GM08714 (cell line): Measurements from ENCODE around the gene FADS2.

Source experiments
- H3K4me3 ChIP-seq: fragments of 200-500 bp; sonication (Bioruptor generic); 2 replicates; pipeline ENCODE4 v1.5.1; 2014; ENCODE audit warnings: mild to moderate bottlenecking, low read length, inconsistent platforms
- ZNF274 ChIP-seq: IDR thresholded peaks from 2 replicates; pipeline ENCODE4 v1.6.1; 2012; ENCODE audit warnings: mild to moderate bottlenecking, low read depth, low read length

Gene FADS2

GRCh38 chr11:61791737-61792309 is 36.3 kb upstream of the FADS2 start:
- no peak for TF ChIP-seq ZNF274
- peak overlapping the region; percentile 97 for H3K4me3 ChIP-seq

- H3K4me3 ChIP-seq, result peak within 1 kb of the TSS; percentile 97
- TF ChIP-seq ZNF274, result no peak
Measured at GRCh38 chr11:61792310-61793082, 35.6 kb upstream of the FADS2 start, which contains the start of the genes FEN1 and TMEM258. Gene FEN1 (plus strand): TSS chr11:61792911. CDS start chr11:61795362, 2,451 bp downstream. Gene TMEM258 (minus strand): TSS chr11:61792599. CDS start chr11:61792558, 41 bp downstream.

- TF ChIP-seq ZNF274, result no peak
- peak overlapping the region; percentile 97 for H3K4me3 ChIP-seq
Measured at GRCh38 chr11:61793083-61793828, 34.8 kb upstream of the FADS2 start.

GRCh38 chr11:61793829-61794204 is 34.3 kb upstream of the FADS2 start:
- no peak for TF ChIP-seq ZNF274
- H3K4me3 ChIP-seq, result peak overlapping the region; percentile 97

- TF ChIP-seq ZNF274, result no peak
- H3K4me3 ChIP-seq, result no peak overlapping the region; the same call in 1 of the 2 replicates
Measured at GRCh38 chr11:61794579-61794978, 33.5 kb upstream of the FADS2 start.

GRCh38 chr11:61795459-61795858 is 32.6 kb upstream of the FADS2 start:
- no peak overlapping the region for H3K4me3 ChIP-seq
- no peak for TF ChIP-seq ZNF274

GRCh38 chr11:61795876-61796526 is 32.1 kb upstream of the FADS2 start:
- H3K4me3 ChIP-seq, result no peak overlapping the region
- TF ChIP-seq ZNF274, result no peak

- no peak for TF ChIP-seq ZNF274
- no peak overlapping the region for H3K4me3 ChIP-seq
Measured at GRCh38 chr11:61797263-61797944, 30.7 kb upstream of the FADS2 start.

GRCh38 chr11:61799665-61800284 is 28.3 kb upstream of the FADS2 start:
- no peak overlapping the region for H3K4me3 ChIP-seq
- no peak for TF ChIP-seq ZNF274

- no peak overlapping the region for H3K4me3 ChIP-seq
- TF ChIP-seq ZNF274, result no peak
Measured at GRCh38 chr11:61800331-61801281, 27.5 kb upstream of the FADS2 start.

- no peak for TF ChIP-seq ZNF274
- H3K4me3 ChIP-seq, result no peak overlapping the region
Measured at GRCh38 chr11:61802605-61803004, 25.5 kb upstream of the FADS2 start.
